Esophagus squamous epithelium (tissue), 4 donors: ENCODE results near the gene SSC5D.

Source experiments
- POLR2A ChIP-seq, 4 donors: fragments of 450-650 bp; IDR thresholded peaks; one replicate each; pipeline ENCODE4 v1.6.1; 2017; ENCODE audit warnings: antibody characterized with exemption in 4 of 4, mild to moderate bottlenecking in 4 of 4, moderate library complexity in 3 of 4
- TF ChIP-seq, protein P1 (sequence below), 6 experiments: fragments of 450-650 bp in 4 of 6; fragments of 200-600 bp in 2 of 6; sonication (generic) in 2 of 6; IDR thresholded peaks; one replicate each; pipeline ENCODE4 v1.5.1; 2016 to 2019; ENCODE audit warnings: antibody characterized with exemption in 6 of 6, mild to moderate bottlenecking in 4 of 6, moderate library complexity in 4 of 6

DNA sequence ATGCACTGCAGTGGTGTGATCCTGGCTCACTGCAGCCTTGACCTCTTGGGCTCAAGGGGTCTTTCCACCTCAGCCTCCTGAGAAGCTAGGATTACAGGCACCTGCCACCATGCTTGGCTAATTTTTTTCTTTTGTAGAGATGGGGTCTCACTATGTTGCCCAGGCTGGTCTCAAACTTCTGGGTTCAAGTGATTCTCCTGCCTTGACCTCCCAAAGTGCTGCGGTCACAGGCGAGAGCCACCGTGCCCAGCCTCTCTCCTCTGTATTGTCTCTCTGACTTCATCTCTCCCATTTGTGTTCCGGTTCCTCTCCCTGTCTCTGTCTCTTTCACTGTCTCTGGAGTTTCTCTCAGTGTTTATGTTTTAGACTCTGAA, 22.0 kb upstream of the SSC5D start:
- TF ChIP-seq, protein P1, sequence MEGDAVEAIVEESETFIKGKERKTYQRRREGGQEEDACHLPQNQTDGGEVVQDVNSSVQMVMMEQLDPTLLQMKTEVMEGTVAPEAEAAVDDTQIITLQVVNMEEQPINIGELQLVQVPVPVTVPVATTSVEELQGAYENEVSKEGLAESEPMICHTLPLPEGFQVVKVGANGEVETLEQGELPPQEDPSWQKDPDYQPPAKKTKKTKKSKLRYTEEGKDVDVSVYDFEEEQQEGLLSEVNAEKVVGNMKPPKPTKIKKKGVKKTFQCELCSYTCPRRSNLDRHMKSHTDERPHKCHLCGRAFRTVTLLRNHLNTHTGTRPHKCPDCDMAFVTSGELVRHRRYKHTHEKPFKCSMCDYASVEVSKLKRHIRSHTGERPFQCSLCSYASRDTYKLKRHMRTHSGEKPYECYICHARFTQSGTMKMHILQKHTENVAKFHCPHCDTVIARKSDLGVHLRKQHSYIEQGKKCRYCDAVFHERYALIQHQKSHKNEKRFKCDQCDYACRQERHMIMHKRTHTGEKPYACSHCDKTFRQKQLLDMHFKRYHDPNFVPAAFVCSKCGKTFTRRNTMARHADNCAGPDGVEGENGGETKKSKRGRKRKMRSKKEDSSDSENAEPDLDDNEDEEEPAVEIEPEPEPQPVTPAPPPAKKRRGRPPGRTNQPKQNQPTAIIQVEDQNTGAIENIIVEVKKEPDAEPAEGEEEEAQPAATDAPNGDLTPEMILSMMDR (IDR thresholded peaks at IDR 0.05) = no peak
- no peak for TF ChIP-seq POLR2A (IDR thresholded peaks at IDR 0.05)
